ENCODE data around the gene CERK.

DNA sequence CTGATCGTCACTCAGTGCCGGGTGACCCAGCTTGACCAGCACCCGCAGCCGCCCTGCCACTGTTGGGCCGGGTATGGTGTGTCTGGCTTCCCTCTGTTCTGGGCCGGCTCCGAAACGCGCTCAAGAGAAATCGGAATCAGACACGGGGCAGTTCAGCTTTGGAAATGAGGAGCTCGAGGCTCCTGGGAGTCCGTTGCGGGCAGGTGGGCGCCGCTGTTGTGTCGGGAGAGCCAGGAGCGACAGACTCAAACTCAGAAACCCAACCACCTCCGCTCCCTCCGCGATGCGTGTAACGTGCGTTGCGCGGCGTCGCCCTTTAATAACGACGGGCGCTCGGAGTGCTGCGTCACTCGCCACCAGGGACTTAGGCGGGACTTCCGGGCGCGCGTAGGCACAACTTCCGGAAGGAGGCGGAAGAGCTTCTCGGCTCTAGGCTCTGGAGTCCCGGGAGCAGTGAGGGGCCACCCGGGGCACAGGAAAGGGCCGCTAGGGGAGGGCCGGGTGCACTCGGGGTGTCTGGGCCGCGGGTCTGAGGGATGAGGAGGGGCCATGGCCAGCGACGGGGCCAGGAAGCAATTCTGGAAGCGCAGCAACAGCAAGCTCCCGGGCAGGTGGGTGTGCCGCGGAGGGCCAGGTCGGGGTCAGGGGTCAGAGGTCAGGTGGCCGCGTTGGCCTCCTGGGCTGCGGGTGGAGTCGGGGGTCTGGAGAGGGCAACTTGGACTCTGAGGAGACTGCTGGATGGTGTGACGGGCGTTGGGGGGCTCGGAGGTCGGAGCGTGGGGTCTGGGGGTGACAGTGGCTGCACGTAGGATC lies 24.4 kb upstream of the CERK start, which contains the start of gene TBC1D22A:
- TF ChIP-seq POLR2AphosphoS5 (IDR thresholded peaks at IDR 0.05; ENCODE audit: low read depth, low read length) (peak; percentile 93), TAF1 (IDR thresholded peaks at IDR 0.05; ENCODE audit: borderline replicate concordance, insufficient read depth, low read length) (peak; percentile 82; the same call in 1 of the 2 replicates)

All from PFSK-1 (cell line).